SIG-M5 treated with dmso at 0.1 percent for 504 hours (cell line): Measurements from ENCODE around the gene HNRNPD.
"Not testable (repeated sequence)": the region's sequence is repeated elsewhere in the genome, so short reads cannot be mapped to it uniquely, and the experiment has no call there.

Experiments used
- DNase-seq: peaks from one replicate; lab custom pipeline; 2025; ENCODE audit not compliant: unreplicated experiment; lab: John Stamatoyannopoulos, UW

Gene HNRNPD

DNA sequence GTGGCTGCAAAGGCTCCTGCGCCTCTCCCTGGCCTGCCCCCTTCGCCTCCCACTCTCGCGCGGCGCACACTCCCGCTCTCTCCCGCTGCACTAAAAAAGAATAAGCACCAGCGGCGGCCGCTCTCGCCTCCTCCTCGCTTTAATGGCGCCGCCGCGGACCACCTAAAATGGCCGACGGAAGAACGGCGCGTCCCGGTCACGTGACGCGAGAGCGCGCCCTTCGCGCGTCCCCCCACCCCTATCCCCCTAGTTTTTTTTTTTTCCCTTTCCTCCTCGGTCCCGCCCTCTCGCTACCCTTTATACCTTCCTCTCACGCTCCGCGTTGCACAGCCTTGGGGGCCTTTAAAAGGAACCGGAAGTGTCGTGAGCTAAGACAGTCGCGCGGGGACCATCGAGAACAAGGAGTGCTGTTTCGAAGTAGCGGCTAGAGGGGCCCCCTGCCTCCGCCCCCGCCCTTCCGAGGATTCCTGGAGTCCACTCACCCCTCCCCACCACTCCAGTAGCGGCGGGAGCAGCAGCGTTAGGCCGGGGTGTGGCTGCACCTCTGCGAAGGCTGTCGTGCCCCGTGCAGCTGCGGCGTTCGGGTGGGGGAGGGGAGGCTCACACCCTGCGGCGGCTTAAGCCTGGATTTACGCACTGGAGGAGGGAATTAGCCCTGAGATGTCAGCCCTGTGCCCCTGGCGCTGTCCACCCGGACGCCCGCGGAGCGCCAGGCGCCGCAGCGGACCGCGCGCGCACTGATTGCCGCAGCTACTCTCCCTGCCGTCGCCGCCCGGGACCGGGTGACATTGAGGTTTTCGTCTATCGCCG lies at the start of gene HNRNPD:
TSS of gene HNRNPD (minus strand) at position 176 of the 810 bp plus-strand sequence. CDS start 313 bp downstream, outside the sequence.
- peak; percentile 99 for DNase-seq

DNA sequence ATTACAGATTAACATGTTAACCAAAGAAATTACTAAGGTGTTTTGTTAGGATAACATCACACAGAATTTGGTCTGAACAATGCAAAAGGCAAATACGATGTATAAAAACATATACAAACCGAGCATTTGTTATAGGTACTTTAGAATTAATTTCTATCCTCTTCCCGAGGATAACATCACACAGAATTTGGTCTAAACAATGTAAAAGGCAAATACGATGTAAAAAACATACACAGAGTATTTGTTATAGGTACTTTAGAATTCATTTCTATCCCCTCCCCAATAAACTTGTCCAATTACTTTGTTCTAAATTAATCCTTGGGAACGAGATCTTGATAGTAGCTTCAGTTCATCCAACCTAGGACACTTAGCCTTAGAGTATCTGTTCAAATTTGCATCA lies 48.8 kb upstream of the HNRNPD start:
- DNase-seq, result no peak

DNA sequence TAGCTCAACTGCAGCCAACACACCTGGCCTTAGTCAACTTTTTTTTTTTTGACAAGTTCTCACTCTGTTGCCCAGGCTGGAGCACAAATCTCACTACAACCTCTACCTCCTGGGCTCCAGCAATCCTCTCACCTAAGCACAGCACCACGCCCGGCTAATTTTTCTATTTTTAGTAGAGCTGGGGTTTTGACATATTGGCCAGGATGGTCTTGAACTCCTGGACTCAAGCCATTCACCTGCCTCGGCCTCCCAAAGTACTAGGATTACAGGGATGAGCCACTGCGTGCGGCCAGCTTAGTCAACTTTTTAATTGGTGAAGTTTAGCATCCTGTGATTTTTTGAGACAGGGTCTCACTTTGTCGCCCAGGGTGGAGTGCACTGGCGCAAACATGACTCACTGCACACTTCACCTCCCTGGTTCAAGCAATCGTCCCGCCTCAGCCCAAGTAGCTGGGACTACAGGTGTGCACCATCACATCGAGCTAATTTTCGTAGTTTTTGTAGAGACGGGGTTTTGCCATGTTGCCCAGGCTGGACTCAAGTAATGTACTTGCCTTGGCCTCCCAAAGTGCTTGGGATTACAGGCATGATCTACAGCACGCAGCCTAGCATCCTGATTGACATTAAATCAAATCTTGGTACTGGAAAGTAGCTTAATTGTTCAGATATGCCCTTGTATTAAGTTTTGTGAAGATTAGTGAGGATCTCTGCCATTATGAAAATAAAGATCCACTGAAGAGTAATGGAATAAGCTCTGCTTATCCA lies 48.2 kb upstream of the HNRNPD start:
- no peak for DNase-seq

DNA sequence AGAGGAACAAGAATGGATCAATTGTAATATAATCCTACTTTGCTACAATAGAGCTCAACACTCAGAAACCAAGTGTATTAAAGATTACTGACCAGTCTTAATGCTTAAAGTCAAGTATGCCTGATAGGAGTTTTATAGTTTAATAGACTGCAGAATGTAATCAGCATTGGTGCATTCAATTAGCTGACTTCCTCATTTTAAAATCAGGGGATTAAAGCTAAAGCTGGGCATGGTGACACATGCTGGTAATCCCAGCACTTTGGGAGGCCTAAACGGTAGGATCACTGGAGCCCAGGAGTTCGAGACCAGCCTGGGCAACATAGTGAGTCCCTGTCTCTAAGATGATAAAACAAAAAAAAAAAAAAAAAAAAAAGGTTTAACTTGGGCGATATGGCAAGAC lies 45.7 kb upstream of the HNRNPD start:
- DNase-seq, result no peak

DNA sequence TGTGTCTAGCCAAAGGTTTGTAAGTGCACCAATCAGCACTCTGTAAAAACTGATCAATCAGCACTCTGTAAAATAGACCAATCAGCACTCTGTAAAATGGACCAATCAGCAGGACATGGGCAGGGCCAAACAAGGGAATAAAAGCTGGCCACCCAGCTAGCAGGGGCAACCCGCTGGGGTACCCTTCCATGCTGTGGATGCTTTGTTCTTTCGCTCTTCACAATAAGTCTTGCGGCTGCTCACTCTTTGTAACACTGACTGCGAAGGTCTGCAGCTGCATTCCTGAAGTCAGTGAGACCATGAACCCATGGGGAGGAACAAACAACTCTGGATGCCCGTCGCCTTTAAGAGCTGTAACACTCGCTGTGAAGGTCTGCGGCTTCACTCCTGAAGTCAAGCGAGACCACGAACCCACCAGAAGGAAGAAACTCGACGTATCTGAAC lies 42.2 kb upstream of the HNRNPD start:
- no peak for DNase-seq

DNA sequence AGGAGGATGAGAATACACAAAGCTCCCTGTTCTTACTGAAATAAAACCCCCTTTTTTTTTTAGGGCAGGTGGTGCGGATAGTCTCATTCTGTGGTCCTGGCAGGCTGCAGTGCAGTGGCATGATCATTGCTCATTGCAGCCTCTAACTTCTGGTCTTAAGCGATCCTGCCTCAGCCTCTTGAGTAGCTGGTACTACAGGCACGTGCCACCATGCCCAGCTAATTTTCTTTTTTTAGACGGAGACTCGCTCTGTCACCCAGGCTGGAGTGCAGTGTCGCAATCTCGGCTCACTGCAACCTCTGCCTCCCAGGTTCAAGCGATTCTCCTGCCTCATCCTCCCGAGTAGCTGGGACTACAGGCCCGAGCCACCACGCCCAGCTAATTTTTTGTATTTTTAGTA lies 41.3 kb upstream of the HNRNPD start:
- not testable (repeated sequence) for DNase-seq

GRCh38 chr4:82403725-82404124 lies 29.9 kb upstream of the HNRNPD start:
- no peak for DNase-seq

GRCh38 chr4:82402196-82402775 lies 28.5 kb upstream of the HNRNPD start:
- no peak for DNase-seq

DNA sequence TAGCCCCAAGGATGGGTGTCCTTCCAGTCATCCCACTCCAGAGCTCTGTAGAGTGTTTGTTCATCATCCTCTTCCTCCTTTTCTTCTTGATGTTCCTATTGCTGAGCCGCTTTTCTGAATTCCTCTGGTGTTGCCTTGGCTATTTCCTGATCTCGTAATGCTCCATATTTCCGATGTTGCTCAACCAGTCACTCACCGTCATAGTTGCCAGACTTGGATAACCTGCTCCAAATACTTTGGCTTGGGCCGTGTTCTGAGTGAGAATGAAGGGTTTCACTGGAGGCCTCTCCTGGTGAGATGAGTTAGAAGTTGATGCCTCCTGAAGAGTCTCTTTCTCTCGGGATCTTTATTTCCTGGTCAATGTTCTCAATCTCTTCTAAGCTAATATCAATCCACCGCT lies 27.8 kb upstream of the HNRNPD start:
- no peak for DNase-seq

- DNase-seq, result no peak
Measured at GRCh38 chr4:82398263-82398662, 24.5 kb upstream of the HNRNPD start.

- DNase-seq, result no peak
Measured at GRCh38 chr4:82397527-82397926, 23.7 kb upstream of the HNRNPD start.

GRCh38 chr4:82394896-82395295 lies 21.1 kb upstream of the HNRNPD start:
- peak; percentile 4 for DNase-seq

- not testable (repeated sequence) for DNase-seq
Measured at GRCh38 chr4:82390061-82390460, 16.3 kb upstream of the HNRNPD start.

GRCh38 chr4:82388405-82388804 lies 14.6 kb upstream of the HNRNPD start:
- DNase-seq, result no peak

- not testable (repeated sequence) for DNase-seq
Measured at GRCh38 chr4:82386312-82386711, 12.5 kb upstream of the HNRNPD start.

- no peak for DNase-seq
Measured at GRCh38 chr4:82382751-82383150, 9.0 kb upstream of the HNRNPD start.

DNA sequence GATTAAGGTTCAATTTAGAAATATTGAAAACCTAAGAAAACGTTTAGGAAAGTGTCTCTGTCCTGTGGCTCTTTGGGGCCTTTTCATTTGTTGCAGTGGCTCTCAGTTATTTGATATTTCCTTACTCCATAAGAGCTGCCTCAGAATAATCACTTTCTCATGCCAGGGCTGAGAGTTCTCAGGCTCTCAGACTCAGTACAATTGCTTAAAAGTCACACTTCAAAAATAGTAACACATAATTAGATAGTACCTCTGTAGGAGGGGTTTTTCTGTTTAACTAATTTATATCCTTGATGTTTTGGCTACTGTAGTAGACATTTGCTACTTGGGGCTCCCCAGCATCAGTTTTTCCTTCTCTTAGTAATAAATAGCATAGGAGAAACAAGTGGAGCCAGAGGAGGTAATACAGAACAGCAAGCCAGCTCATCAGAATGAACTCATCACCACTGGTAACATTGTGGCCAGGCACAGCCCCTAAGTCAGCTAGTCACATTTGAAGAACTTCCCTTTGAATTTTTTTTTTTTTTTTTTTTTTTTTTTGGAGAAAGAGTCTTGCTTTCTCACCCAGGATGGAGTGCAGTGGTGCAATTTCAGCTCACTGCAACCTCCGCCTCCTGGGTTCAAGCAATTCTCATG lies 8.0 kb upstream of the HNRNPD start:
- peak; percentile 27 for DNase-seq

GRCh38 chr4:82381235-82381634 lies 7.4 kb upstream of the HNRNPD start:
- DNase-seq, result no peak

DNA sequence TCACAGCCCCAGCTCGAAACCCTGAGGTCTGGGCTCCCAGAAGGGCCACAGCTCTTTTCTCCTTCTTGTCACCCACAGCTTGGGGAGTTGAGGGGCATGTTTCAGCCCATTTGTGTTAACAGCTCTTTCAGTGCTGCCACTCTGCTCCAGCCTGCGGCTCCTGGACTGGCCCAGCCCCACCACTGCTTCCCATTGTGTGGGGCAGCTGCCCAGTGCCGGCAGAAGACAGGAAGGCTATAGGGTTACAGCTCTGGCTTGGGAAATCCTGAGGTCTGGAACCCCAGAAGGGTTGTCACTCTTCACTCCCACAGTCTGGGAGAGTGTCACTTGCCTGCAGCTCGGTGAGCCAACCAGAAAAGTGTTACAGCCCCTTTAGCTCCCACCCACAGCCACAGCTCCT lies 7.0 kb upstream of the HNRNPD start:
- DNase-seq, result no peak

- peak; percentile 46 for DNase-seq
Measured at GRCh38 chr4:82380344-82380743, 6.6 kb upstream of the HNRNPD start.

- no peak for DNase-seq
Measured at GRCh38 chr4:82376109-82376508, 2.3 kb upstream of the HNRNPD start.

- no peak for DNase-seq
Measured at GRCh38 chr4:82373486-82373815, 340 bp downstream of the HNRNPD start.
